Measurements from ENCODE around the gene HECA. TPM values are rescaled to one million over a fixed set of nuclear protein-coding genes. Genes with fewer than 3 reads are reported as not detected.

Gene HECA
- total and polyA plus RNA-seq, 2 experiments from 2014 or later = 2.4 to 8.1 TPM

DNA sequence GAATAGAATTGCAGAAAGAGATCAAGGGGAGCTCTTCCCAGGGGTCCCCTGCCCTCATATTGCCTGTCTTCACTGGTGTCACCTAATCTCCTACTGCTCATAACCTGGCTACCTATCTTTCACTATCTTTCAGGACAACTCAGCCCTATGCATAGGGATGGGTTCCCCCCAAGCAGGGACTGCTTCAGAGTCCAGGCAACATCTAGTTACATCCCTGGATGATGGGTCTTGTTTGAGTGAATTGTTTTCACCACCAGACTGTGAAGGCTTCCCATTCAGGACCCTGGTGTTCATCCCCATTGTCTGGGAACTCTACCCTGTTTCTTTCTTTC lies 850 bp upstream of the HECA start (continued):
- TF ChIP-seq ZNF462 (CRISPR knock-in tag; IDR thresholded peaks at IDR 0.05) = no peak

GRCh38 chr6:139135578-139136545 lies 982 bp downstream of the HECA start:
- no peak overlapping the region for H3K27ac Mint-ChIP-seq
- Histone ChIP-seq H3K36me3 (ENCODE audit: insufficient read depth) (no peaks in the 10 kb centered on the region), H2AFZ (peak overlapping the region; percentile 35; the same call in 1 of the 2 replicates), H3K27ac (ENCODE audit: low read depth) (no peak overlapping the region), H3K4me1 (ENCODE audit: insufficient read depth) (peaks cover 6% of the 10 kb centered on the region; the same call in 1 of the 2 replicates), H4K20me1 (replicated peaks; ENCODE audit: insufficient read depth) (no peaks in the 10 kb centered on the region), H3K9me2 (ENCODE audit: insufficient read depth) (no peaks in the 10 kb centered on the region; the same call in 1 of the 2 replicates), H3F3A (replicated peaks; ENCODE audit: low read depth) (peaks cover 4% of the 10 kb centered on the region), H3K4me2 (peak overlapping the region; percentile 79), H3K27me3 (ENCODE audit: insufficient read depth) (peaks cover 7% of the 10 kb centered on the region), H3K79me2 (replicated peaks; ENCODE audit: insufficient read depth) (no peaks in the 10 kb centered on the region; the same call in 1 of the 2 replicates), H3K4me3 (peak overlapping the region; percentile 83)
- no peaks in the 10 kb centered on the region for H3K36me3 Mint-ChIP-seq (ENCODE audit: low read depth)
- ATAC-seq (peak; percentile 65), DNase-seq (ENCODE audit: low spot score) (peak; percentile 45)
- H3K27me3 Mint-ChIP-seq (ENCODE audit: insufficient read depth, low read depth, poor library complexity) = peaks cover 6% of the 10 kb centered on the region
- H3K4me3 Mint-ChIP-seq = peak overlapping the region; percentile 83
- peaks cover 13% of the 10 kb centered on the region for H3K4me1 Mint-ChIP-seq
- H3K9me3 Mint-ChIP-seq = no peaks in the 10 kb centered on the region
- TF ChIP-seq JUNB (IDR thresholded peaks at IDR 0.05; ENCODE audit: unreplicated experiment) = no peak
- no peak for TF ChIP-seq EZH2phosphoT487 (IDR thresholded peaks at IDR 0.05; ENCODE audit: unreplicated experiment)
- no peak for TF ChIP-seq ZNF462 (CRISPR knock-in tag; IDR thresholded peaks at IDR 0.05)
- TF ChIP-seq ETS1 (IDR thresholded peaks at IDR 0.05) = no peak

Measured in GM23338 (cell line).